K562 (cell line): ENCODE results near the gene ZNF865. TPM values are rescaled to one million over a fixed set of nuclear protein-coding genes. Genes with fewer than 3 reads are reported as not detected.

ENCODE experiments used
- ARHGAP35 ChIP-seq: fragments of 450-650 bp; IDR thresholded peaks from 2 replicates; pipeline ENCODE4 v1.6.1; 2018; ENCODE audit not compliant: partially characterized antibody
- ATF7 ChIP-seq: fragments of 450-650 bp; IDR thresholded peaks from 2 replicates; pipeline ENCODE4 v1.7.1; 2014; ENCODE audit warnings: mild to moderate bottlenecking, moderate library complexity
- CHD4 ChIP-seq: fragments of 200-600 bp; sonication (generic); IDR thresholded peaks from 3 replicates; pipeline ENCODE4 v1.6.1; 2012; ENCODE audit warnings: low read depth, mild to moderate bottlenecking, mixed read lengths, low read length, inconsistent platforms; ENCODE audit not compliant: insufficient read depth, insufficient replicate concordance, poor library complexity, severe bottlenecking
- CSDE1 ChIP-seq, 2 experiments: fragments of 450-650 bp; IDR thresholded peaks; 2 replicates each; pipeline ENCODE4 v1.6.1; 2016; ENCODE audit warnings: mild to moderate bottlenecking in 1 of 2
- CTCFL ChIP-seq: IDR thresholded peaks from 2 replicates; pipeline ENCODE4 v1.6.1; 2011; ENCODE audit warnings: borderline replicate concordance, low read depth, mild to moderate bottlenecking, moderate library complexity, low read length; ENCODE audit not compliant: insufficient read depth, poor library complexity, severe bottlenecking
- E2F4 ChIP-seq: sonication (generic); formaldehyde crosslinking; IDR thresholded peaks from 2 replicates; pipeline ENCODE4 v1.8.0; 2022; ENCODE audit warnings: mild to moderate bottlenecking, low read depth, missing genetic modification reagents
- E4F1 ChIP-seq: fragments of 250-450 bp; sonication (Bioruptor Pico); IDR thresholded peaks from 2 replicates; pipeline ENCODE4 v1.5.0; 2021; ENCODE audit warnings: mild to moderate bottlenecking, borderline replicate concordance
- ETV6 ChIP-seq, 3 experiments: fragments of 150-350 bp in 1 of 3; sonication (generic) in 1 of 3; formaldehyde crosslinking in 1 of 3; IDR thresholded peaks; 2 replicates each; pipeline versions ENCODE4 v1.6.1 to v1.8.0; 2014 to 2022; ENCODE audit warnings: borderline replicate concordance in 2 of 3, low read depth in 2 of 3, antibody characterized with exemption in 1 of 3, low read length in 1 of 3, mild to moderate bottlenecking in 1 of 3, missing genetic modification reagents in 1 of 3
- HIVEP1 ChIP-seq: fragments of 250-450 bp; sonication (Bioruptor Pico); IDR thresholded peaks from 2 replicates; pipeline ENCODE4 v1.4.0; 2020; ENCODE audit warnings: mild to moderate bottlenecking
- POLR2A ChIP-seq: fragments of 450-650 bp; conservative IDR thresholded peaks from 2 replicates; pipeline ENCODE4 v1.6.1; 2016
- RNF219 ChIP-seq: fragments of 250-450 bp; sonication (Bioruptor Pico); IDR thresholded peaks from 2 replicates; pipeline ENCODE4 v1.5.0; 2022; ENCODE audit warnings: mild to moderate bottlenecking
- SIRT6 ChIP-seq: IDR thresholded peaks from one replicate; pipeline ENCODE4 v1.6.1; 2012; ENCODE audit warnings: low read depth, mild to moderate bottlenecking, control low read depth, inconsistent platforms, low read length, moderate library complexity
- TCF7 ChIP-seq: sonication (generic); IDR thresholded peaks from 2 replicates; pipeline ENCODE4 v1.6.1; 2016; ENCODE audit warnings: antibody characterized with exemption, borderline replicate concordance
- ZBED1 ChIP-seq: IDR thresholded peaks from 2 replicates; pipeline ENCODE4 v1.6.1; 2014
- ZKSCAN3 ChIP-seq: fragments of 250-450 bp; sonication (Bioruptor Pico); IDR thresholded peaks from 2 replicates; pipeline ENCODE4 v1.4.0; 2020
- ZNF23 ChIP-seq: fragments of 250-450 bp; sonication (Bioruptor Pico); IDR thresholded peaks from 2 replicates; pipeline ENCODE4 v1.4.0; 2020; ENCODE audit warnings: mild to moderate bottlenecking
- ZNF316 ChIP-seq: fragments of 450-650 bp; IDR thresholded peaks from 2 replicates; pipeline ENCODE4 v1.6.1; 2016
- ZNF347 ChIP-seq: fragments of 450-650 bp; formaldehyde crosslinking; IDR thresholded peaks from 2 replicates; pipeline ENCODE4 v1.4.0; 2020; ENCODE audit warnings: low read depth, mild to moderate bottlenecking, moderate library complexity
- ZNF583 ChIP-seq: fragments of 250-450 bp; sonication (Bioruptor Pico); IDR thresholded peaks from 2 replicates; pipeline ENCODE4 v1.4.0; 2020
- ZNF644 ChIP-seq: fragments of 200-800 bp; sonication (Bioruptor generic); IDR thresholded peaks from 2 replicates; pipeline ENCODE4 v1.6.1; 2016; ENCODE audit warnings: low read depth, missing genetic modification characterization, missing compliant biosample characterization
- ZNF75A ChIP-seq: fragments of 450-650 bp; formaldehyde crosslinking; IDR thresholded peaks from 2 replicates; pipeline ENCODE4 v1.4.0; 2020; ENCODE audit warnings: mild to moderate bottlenecking
- polyA plus RNA-seq, 8 experiments: library from polyadenylated mRNA; depleted of rRNA in 4 of 8; stranded (reverse) in 5 of 8; unstranded in 3 of 8; fragments of >200 nt; fragmentation: Nextera tagmentation in 2 of 8; fragmentation: Illumina TruSeq in 1 of 8; extraction: Ambion mirVana in 2 of 8; extraction: Trizol in 1 of 8; gene quantifications; 2 replicates each; pipeline versions ENCODE4 v1.2.1 to v1.2.3, GENCODE V29; 2011 to 2014; ENCODE audit warnings: inconsistent platforms in 1 of 8, missing spikeins in 1 of 8
- total RNA-seq, 7 experiments: library from RNA; depleted of rRNA in 6 of 7; stranded (reverse); fragments of >200 nt in 6 of 7; fragmentation: Illumina TruSeq in 2 of 7; extraction: Trizol in 2 of 7; gene quantifications; 2 replicates each; pipeline versions ENCODE4 v1.2.1 to v1.2.3, GENCODE V29; 2011 to 2021; ENCODE audit warnings: low replicate concordance in 1 of 7

The ZNF865 gene
- total and polyA plus RNA-seq, 9 of the 15 experiments (the other 6 are each of a cell fraction or from before 2014, with no cell fraction given): 0.40 to 18.8 (median 1.6) TPM; not detected in 2

- no peak for TF ChIP-seq ETV6 (IDR thresholded peaks at IDR 0.05; ENCODE audit: borderline replicate concordance in 1 of 2, low read depth in 2 of 2, low read length in 1 of 2)
- no peak for TF ChIP-seq ETV6 (CRISPR knock-in tag; IDR thresholded peaks at IDR 0.05; ENCODE audit: borderline replicate concordance)
- TF ChIP-seq POLR2A: peak; percentile 68
- TF ChIP-seq ZNF583 (CRISPR knock-in tag): no peak
- no peak for TF ChIP-seq ZNF316
- TF ChIP-seq CTCFL: no peak
- no peak for TF ChIP-seq SIRT6
- TF ChIP-seq E2F4 (CRISPR knock-in tag): no peak
- TF ChIP-seq TCF7: 0 out of 2 replicates have a peak, but pooled peaks have one; percentile 24
- no peak for TF ChIP-seq ZNF23
- TF ChIP-seq ZBED1: peak; percentile 23; the same call in 1 of the 2 replicates
- TF ChIP-seq ZKSCAN3 (CRISPR knock-in tag): no peak
- peak; percentile 47 for TF ChIP-seq ATF7
- no peak for TF ChIP-seq ZNF347 (CRISPR knock-in tag)
- no peak for TF ChIP-seq CSDE1 (IDR thresholded peaks at IDR 0.05)
- no peak for TF ChIP-seq CHD4
- TF ChIP-seq E4F1 (CRISPR knock-in tag): no peak
- TF ChIP-seq ARHGAP35: no peak
- TF ChIP-seq HIVEP1 (CRISPR knock-in tag): 0 out of 2 replicates have a peak, but pooled peaks have one; percentile 40
- TF ChIP-seq RNF219 (CRISPR knock-in tag): no peak
- no peak for TF ChIP-seq ZNF644 (tag)
- TF ChIP-seq ZNF75A (CRISPR knock-in tag): no peak
These were observed 37.8 kb downstream of the ZNF865 start, which contains the start of gene ZNF581 (continued) for GRCh38 chr19:55643003-55643886.
